HUES64 (cell line): Measurements from ENCODE around the gene ELN.
"Not testable (repeated sequence)": the region's sequence is repeated elsewhere in the genome, so short reads cannot be mapped to it uniquely, and the experiment has no call there.

ENCODE experiments used
- H3K27ac ChIP-seq: 2 replicates; pipeline ENCODE4 v1.7.0; 2013; ENCODE audit warnings: low read depth, low read length, inconsistent platforms
- H3K27me3 ChIP-seq: 2 replicates; pipeline ENCODE4 v1.6.1; 2013; ENCODE audit warnings: mild to moderate bottlenecking, low read length; ENCODE audit not compliant: insufficient read depth
- H3K36me3 ChIP-seq: 2 replicates; pipeline ENCODE4 v1.6.1; 2013; ENCODE audit warnings: mild to moderate bottlenecking, low read length; ENCODE audit not compliant: insufficient read depth
- H3K4me1 ChIP-seq: 2 replicates; pipeline ENCODE4 v1.6.1; 2013; ENCODE audit warnings: mild to moderate bottlenecking, low read length, moderate library complexity; ENCODE audit not compliant: insufficient read depth
- H3K4me3 ChIP-seq: 2 replicates; pipeline ENCODE4 v1.5.1; 2013; ENCODE audit warnings: mild to moderate bottlenecking, low read length, moderate library complexity
- H3K9ac ChIP-seq: 2 replicates; pipeline ENCODE4 v1.6.1; 2013; ENCODE audit warnings: mild to moderate bottlenecking, low read depth, low read length
- H3K9me3 ChIP-seq: 2 replicates; pipeline ENCODE4 v1.6.1; 2013; ENCODE audit warnings: low read depth, low read length; ENCODE audit not compliant: insufficient read depth
- WGBS: fragments of 150-250, 120-280 bp; methylation state at CpG from one replicate; pipeline ENCODE4 v1.1.7; 2013; ENCODE audit warnings: missing lambda C conversion rate; 5-methylcytosine and 5-hydroxymethylcytosine counted together

The ELN gene

DNA sequence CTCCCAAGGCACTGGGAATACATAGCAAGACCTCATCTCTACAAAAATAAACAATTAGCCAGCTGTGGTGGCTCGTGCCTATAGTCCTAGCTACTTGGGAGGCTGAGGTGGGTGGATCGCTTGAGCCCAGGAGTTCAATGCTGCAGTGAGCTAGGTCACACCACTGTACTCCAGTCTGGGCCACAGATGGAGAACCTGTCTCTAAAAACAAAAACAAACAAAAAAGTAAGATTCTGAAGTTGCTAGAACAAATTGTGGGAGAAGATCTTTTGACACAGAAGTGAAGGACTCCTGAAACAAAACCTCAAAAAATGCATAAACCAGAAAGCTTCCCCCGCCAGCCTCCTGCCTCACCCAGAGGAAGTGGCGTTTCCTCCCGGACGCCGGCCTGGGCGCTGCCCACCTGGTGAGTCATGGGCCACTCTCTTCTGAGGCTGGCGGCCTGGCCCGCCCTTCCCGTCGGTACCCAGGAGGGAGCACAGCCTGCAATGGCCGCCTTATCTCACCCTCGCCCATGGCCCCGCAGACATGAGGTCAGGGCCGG, 25.4 kb upstream of the ELN start:
- Histone ChIP-seq H3K27ac (no peak overlapping the region), H3K9ac (no peak overlapping the region), H3K36me3 (no peaks in the 10 kb centered on the region), H3K9me3 (no peaks in the 10 kb centered on the region), H3K4me3 (no peak overlapping the region), H3K27me3 (no peaks in the 10 kb centered on the region), H3K4me1 (no peaks in the 10 kb centered on the region)
- WGBS: 77% methylated on average over 16 of the region's 16 CpGs

DNA sequence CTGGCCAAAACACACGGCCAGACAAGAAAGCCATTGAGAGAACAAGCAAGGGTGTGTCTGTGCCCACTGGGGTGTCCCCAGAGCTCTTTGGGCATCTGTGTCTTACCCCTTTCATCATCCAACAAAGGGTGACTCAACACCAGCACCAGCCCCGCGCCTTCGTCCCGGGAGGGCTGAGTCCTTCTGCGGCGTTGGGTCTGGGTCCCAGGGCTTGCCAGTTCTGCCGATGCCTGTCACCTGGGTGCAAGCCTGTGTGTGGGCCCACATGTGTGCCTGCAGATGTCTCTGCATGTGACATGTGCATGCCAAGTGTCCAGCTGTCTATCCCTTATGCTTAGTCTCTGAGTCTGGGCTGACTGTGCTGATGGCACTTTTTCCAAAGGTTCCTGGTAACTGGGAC, 24.4 kb upstream of the ELN start:
- H3K4me1 ChIP-seq: no peaks in the 10 kb centered on the region
- H3K4me3 ChIP-seq: no peak overlapping the region
- H3K9ac ChIP-seq: no peak overlapping the region
- no peaks in the 10 kb centered on the region for H3K9me3 ChIP-seq
- H3K36me3 ChIP-seq: no peaks in the 10 kb centered on the region
- H3K27ac ChIP-seq: no peak overlapping the region
- H3K27me3 ChIP-seq: no peaks in the 10 kb centered on the region
- 94% methylated on average over 8 of the region's 8 CpGs for WGBS

DNA sequence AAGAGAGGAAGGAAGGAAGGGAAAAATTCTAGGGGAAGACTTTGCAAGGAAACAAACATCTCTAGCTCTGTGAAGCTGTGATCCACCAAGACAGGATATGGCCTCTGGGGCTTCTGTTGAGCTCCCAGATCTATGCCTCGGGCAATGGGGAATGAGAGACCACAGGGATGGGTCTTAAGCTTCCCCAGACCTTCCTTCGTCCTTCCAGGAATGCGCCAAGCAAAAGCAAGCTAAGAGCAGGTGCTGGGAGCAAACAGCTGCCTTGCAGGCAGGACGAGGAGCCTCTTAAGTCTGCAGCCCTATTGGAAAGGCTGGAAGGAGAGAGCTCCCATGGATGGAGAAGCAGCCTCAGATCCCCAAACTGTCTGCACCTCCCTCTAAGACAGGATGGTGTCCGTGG, 21.9 kb upstream of the ELN start:
- WGBS: 77% methylated on average over 5 of the region's 5 CpGs
- Histone ChIP-seq H3K4me1 (no peaks in the 10 kb centered on the region), H3K4me3 (no peak overlapping the region), H3K9me3 (no peaks in the 10 kb centered on the region), H3K36me3 (no peaks in the 10 kb centered on the region), H3K9ac (no peak overlapping the region), H3K27me3 (no peaks in the 10 kb centered on the region), H3K27ac (no peak overlapping the region)

DNA sequence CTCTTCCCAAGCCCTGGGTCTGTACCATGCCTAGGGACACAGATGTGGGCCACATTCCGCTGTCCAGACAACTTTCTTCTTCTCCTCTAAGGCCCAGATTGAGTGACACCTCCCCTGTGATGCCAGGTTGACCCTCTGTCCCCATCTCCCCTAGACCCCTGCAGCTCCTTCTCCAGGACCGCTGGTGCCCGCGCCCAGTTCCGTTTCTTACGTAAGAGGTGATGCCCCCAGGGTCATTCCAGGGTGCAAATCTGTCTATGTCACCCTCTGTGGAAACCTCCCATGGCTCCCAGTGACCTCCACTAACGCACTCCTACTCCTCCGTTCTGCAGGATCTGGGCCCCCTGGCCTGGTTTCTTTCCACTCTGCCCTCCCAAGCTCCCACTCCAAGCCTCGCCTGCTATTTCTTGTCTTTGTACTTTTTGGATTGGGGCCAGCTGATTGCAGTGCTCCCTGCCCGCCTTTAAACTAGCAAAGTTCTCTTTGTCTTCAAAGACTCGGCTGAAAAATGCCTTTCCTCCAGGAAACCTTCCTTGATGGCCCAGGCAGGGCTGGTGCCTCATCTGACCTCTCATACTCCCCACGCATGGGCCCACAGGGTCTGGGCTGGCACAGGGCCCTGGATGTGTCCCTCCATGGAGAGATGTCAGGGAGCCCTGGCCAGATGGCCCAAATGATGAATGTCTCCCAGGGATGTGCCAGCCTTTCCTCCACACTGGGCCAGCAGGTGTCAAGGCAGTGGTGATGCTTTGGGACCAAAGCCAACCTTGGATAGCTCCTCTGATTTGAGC, 21.3 kb upstream of the ELN start:
- Histone ChIP-seq H3K4me1 (no peaks in the 10 kb centered on the region), H3K27ac (no peak overlapping the region), H3K27me3 (no peaks in the 10 kb centered on the region), H3K36me3 (no peaks in the 10 kb centered on the region), H3K9ac (no peak overlapping the region), H3K9me3 (no peaks in the 10 kb centered on the region), H3K4me3 (no peak overlapping the region)
- WGBS: 92% methylated on average over 12 of the region's 12 CpGs

DNA sequence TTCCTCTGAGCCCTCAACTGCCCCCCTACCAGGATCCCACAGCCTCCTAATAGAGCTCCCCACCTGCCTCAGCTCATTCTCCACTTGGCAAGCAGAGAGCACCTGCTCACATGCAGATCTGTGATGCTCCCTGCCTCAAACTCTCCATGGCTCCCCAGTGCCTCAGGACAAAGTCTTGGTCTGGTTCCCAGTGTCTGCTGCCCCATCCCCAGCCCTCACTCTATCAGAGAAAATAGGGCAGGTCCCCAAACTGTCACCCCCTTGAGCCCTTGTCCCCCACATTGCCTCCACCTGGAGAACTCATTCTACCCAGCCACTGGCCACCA, 20.8 kb upstream of the ELN start:
- H3K4me1 ChIP-seq: no peaks in the 10 kb centered on the region
- H3K9me3 ChIP-seq: no peaks in the 10 kb centered on the region
- no peaks in the 10 kb centered on the region for H3K27me3 ChIP-seq
- H3K27ac ChIP-seq: no peak overlapping the region
- no peak overlapping the region for H3K9ac ChIP-seq
- H3K4me3 ChIP-seq: no peak overlapping the region
- H3K36me3 ChIP-seq: no peaks in the 10 kb centered on the region

DNA sequence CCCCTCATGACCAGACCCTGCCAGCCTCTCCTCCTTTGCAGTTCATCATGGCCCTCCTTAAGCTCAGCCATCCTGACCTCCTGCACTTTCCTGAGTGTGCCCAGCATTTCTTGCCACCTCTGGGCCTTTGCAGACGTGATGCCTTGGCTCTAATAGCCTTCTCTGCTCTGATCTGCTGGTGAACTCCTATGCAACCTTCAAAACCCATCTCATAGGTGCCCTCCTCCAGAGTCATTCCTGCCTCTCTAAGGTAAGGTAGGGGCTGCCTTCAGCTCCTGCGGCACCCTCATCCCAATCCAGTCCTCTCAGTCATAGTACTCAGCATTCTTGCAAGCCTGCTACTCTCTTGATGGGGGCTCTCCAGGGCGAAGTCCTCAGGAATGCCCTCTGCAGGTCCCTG, 19.3 kb upstream of the ELN start:
- Histone ChIP-seq H3K36me3 (no peaks in the 10 kb centered on the region), H3K9ac (no peak overlapping the region), H3K4me3 (no peak overlapping the region), H3K27ac (no peak overlapping the region), H3K9me3 (no peaks in the 10 kb centered on the region), H3K4me1 (no peaks in the 10 kb centered on the region), H3K27me3 (no peaks in the 10 kb centered on the region)
- WGBS: 87% methylated on average over 3 of the region's 3 CpGs

DNA sequence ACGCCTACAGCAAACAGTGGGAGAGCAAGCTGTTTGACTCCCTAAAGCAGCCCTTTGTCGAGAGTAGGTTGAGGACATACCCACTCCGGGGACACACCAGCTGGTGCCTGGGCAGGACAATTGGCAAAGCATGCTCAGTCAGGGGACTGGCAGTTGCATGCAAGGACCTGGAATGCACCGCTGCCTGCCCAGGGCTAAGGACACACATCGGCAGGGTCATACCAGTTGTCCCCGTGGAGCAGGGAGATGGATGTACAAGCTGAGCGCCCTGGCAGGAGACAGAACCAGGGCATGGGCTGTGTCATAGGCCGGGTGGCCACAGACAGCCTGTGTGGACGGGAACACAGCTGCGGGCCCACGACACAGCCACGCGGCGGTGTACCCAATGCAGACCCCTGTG, 18.3 kb upstream of the ELN start:
- Histone ChIP-seq H3K27ac (no peak overlapping the region), H3K27me3 (no peaks in the 10 kb centered on the region), H3K9ac (no peak overlapping the region), H3K4me1 (no peaks in the 10 kb centered on the region), H3K4me3 (no peak overlapping the region), H3K36me3 (no peaks in the 10 kb centered on the region), H3K9me3 (no peaks in the 10 kb centered on the region)
- WGBS: 95% methylated on average over 14 of the region's 14 CpGs

DNA sequence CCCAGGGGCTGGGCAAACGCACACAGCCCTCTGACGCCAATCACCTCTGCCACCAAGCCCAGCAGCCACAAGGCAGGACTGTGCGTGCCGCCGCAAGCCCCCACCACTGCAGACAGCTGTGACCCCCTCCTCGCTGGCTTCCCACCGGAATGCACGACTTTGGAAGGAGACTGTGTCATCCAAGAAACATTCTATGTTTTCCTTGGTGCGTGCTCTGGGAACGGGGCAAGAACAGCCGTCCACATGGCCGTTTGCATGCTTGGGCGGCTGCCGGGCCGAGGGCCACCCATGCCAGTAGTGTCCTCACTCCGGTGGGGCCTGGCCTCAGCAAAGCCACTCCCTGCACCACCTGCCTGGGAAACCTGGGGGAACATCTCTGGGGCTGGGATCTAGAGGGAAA, 17.6 kb upstream of the ELN start:
- H3K9me3 ChIP-seq: no peaks in the 10 kb centered on the region
- no peaks in the 10 kb centered on the region for H3K36me3 ChIP-seq
- no peak overlapping the region for H3K9ac ChIP-seq
- H3K4me1 ChIP-seq: no peaks in the 10 kb centered on the region
- no peak overlapping the region for H3K4me3 ChIP-seq
- WGBS: 88% methylated on average over 16 of the region's 16 CpGs
- H3K27ac ChIP-seq: no peak overlapping the region
- H3K27me3 ChIP-seq: no peaks in the 10 kb centered on the region

DNA sequence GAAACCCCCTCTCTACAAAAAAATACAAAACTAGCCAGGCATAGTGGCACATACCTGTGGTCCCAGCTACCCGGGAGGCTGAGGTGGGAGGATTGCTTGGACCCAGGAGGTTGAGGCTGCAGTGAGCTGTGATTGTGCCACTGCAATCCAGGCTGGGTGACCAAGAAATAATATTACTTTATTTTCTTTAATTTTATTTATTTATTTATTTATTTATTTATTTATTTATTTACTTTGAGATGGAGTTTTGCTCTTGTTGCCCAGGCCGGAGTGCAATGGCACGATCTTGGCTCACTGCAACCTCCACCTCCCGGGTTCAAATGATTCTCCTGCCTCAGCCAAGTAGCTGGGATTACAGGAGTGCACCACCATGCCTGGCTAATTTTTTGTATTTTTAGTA, 16.6 kb upstream of the ELN start:
- H3K36me3 ChIP-seq, H3K27ac ChIP-seq, H3K9ac ChIP-seq, H3K9me3 ChIP-seq, H3K4me3 ChIP-seq, H3K27me3 ChIP-seq, H3K4me1 ChIP-seq: not testable (repeated sequence)
- WGBS: 96% methylated on average over 4 of the region's 4 CpGs

DNA sequence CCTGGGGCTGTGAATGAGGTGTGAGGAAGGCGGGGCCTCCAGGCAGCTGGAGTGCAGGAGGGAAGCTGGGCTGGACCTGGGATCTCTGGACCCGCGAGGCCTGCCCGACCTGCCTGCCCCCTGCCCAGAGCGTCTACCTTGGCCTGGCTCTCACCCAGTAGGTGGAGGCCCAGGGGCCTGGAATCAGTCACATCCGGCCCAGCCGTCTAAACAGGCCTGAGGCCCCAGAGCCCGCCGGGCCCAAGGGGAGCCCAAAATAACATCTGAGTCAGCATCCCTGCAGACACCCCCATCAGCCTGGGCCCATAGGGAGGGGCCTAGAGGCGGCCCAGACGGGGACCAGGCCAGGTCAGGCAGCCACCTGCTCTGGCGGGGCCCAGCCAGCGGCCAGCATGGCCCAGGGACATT, 15.1 kb upstream of the ELN start:
- Histone ChIP-seq H3K4me1 (no peaks in the 10 kb centered on the region), H3K4me3 (no peak overlapping the region), H3K27me3 (no peaks in the 10 kb centered on the region), H3K9me3 (no peaks in the 10 kb centered on the region), H3K9ac (0 out of 2 replicates have a peak overlapping the region, but pooled peaks have one; percentile 26), H3K27ac (no peak overlapping the region), H3K36me3 (no peaks in the 10 kb centered on the region)
- 60% methylated on average over 13 of the region's 13 CpGs for WGBS

DNA sequence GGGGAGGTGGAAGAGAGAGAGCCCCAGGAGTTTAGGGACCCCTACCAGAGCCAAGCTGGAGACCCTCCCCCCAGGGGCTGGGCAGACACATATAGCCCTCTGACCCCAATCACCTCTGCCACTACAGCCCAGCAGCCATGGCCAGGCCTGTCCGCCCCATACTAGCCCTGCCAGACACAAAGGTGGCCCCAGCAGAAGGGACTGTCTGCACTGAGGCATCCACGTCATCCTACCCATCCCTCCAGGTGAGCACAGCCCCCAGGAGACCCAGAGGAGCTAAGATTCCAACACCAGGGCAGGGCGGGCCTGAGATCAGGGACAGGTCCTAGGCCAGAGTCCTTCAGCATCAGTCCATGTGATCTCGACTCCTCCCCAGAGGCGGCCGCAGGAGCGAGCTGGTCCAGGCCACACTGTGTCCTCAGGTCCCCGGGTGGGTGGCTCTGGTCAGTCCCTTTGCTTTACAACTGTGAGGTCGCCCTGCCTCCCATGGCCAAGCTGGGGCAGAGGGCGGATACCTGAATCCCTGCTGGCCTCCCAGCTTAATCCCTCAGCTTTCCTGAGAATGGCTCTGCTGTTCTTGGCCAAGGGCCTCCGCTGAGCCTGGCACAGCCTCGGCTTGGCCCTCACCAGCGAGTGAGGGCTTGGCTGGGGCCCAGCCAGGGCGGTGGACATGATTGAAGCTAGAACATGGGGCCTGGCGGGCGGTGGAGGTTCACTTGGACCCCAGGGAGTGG, 14.3 kb upstream of the ELN start:
- Histone ChIP-seq H3K4me1 (no peaks in the 10 kb centered on the region), H3K9ac (no peak overlapping the region), H3K27ac (no peak overlapping the region), H3K27me3 (no peaks in the 10 kb centered on the region), H3K9me3 (no peaks in the 10 kb centered on the region), H3K36me3 (no peaks in the 10 kb centered on the region), H3K4me3 (no peak overlapping the region)
- WGBS: 89% methylated on average over 16 of the region's 16 CpGs
